ENCODE data around the gene RPS6KB2.
A peak's percentile ranks its signal among the peaks of the same experiment; 100 is the strongest.

The RPS6KB2 gene

GRCh38 chr11:67463186-67463585 is 34.9 kb downstream of the RPS6KB2 start:
- TF ChIP-seq CTCF (conservative IDR thresholded peaks at IDR 0.05; ENCODE audit: low read length), result no peak
- no peak overlapping the region for H3K4me3 ChIP-seq (ENCODE audit: low read length)
- DNase-seq (ENCODE audit: low read depth), result no peak

GRCh38 chr11:67463680-67464410 is 35.6 kb downstream of the RPS6KB2 start:
- no peak for TF ChIP-seq CTCF (conservative IDR thresholded peaks at IDR 0.05; ENCODE audit: low read length)
- H3K4me3 ChIP-seq (ENCODE audit: low read length), result peak overlapping the region; percentile 52
- peak; percentile 41 for DNase-seq (ENCODE audit: low read depth)

- H3K4me3 ChIP-seq (ENCODE audit: low read length), result peak overlapping the region; percentile 70
- TF ChIP-seq CTCF (conservative IDR thresholded peaks at IDR 0.05; ENCODE audit: low read length), result no peak
- peak; percentile 57 for DNase-seq (ENCODE audit: low read depth)
These were observed 36.3 kb downstream of the RPS6KB2 start for GRCh38 chr11:67464411-67465188.

- no peak for TF ChIP-seq CTCF (conservative IDR thresholded peaks at IDR 0.05; ENCODE audit: low read length)
- H3K4me3 ChIP-seq (ENCODE audit: low read length), result peak overlapping the region; percentile 70
- no peak for DNase-seq (ENCODE audit: low read depth)
These were observed 36.9 kb downstream of the RPS6KB2 start for GRCh38 chr11:67465189-67465510.

GRCh38 chr11:67465530-67465929 is 37.2 kb downstream of the RPS6KB2 start:
- DNase-seq (ENCODE audit: low read depth), result peak; percentile 11
- peak overlapping the region; percentile 70; the same call in 1 of the 2 replicates for H3K4me3 ChIP-seq (ENCODE audit: low read length)

GRCh38 chr11:67466367-67466766 is 38.1 kb downstream of the RPS6KB2 start:
- no peak for TF ChIP-seq CTCF (conservative IDR thresholded peaks at IDR 0.05; ENCODE audit: low read length)
- no peak overlapping the region for H3K4me3 ChIP-seq (ENCODE audit: low read length)
- DNase-seq (ENCODE audit: low read depth), result no peak

GRCh38 chr11:67466962-67467771 is 38.9 kb downstream of the RPS6KB2 start:
- TF ChIP-seq CTCF (conservative IDR thresholded peaks at IDR 0.05; ENCODE audit: low read length), result no peak
- no peak overlapping the region for H3K4me3 ChIP-seq (ENCODE audit: low read length)
- no peak for DNase-seq (ENCODE audit: low read depth)
